WTC11 (cell line): ENCODE results near the gene TMEM253. TPM values are rescaled to one million over a fixed set of nuclear protein-coding genes. Genes with fewer than 3 reads are reported as not detected.

ENCODE experiments used
- ATAC-seq: fragments of 200-7000 bp; cut with Tn5 transposase; 2 replicates; pipeline ENCODE4 v1.10.0; 2021; ENCODE audit warnings: mild to moderate bottlenecking, moderate library complexity
- CTCF ChIA-PET: fragments of 300-600 bp; sonication (Branson Sonifier 250); formaldehyde crosslinking; loops from one replicate; lab custom pipeline; 2021; ENCODE audit warnings: antibody characterized with exemption; lab: Charles Lee
- POLR2A ChIA-PET: fragments of 350-600 bp; sonication (Branson Sonifier 250); formaldehyde crosslinking; loops from one replicate; lab custom pipeline; 2021; ENCODE audit warnings: antibody characterized with exemption; lab: Charles Lee
- DNase-seq: peaks from one replicate; pipeline ENCODE4 v3.0.0; 2021; ENCODE audit warnings: low spot score
- H3K27ac Mint-ChIP-seq: 2 replicates; pipeline ENCODE4 v1.8.0; 2021; ENCODE audit warnings: mixed read lengths
- H3K27me3 Mint-ChIP-seq: 2 replicates; pipeline ENCODE4 v1.8.0; 2021; ENCODE audit warnings: low read depth, mild to moderate bottlenecking, moderate library complexity, mixed read lengths
- H3K36me3 Mint-ChIP-seq: 2 replicates; pipeline ENCODE4 v1.8.0; 2021; ENCODE audit warnings: mixed read lengths
- H3K4me1 Mint-ChIP-seq: 2 replicates; pipeline ENCODE4 v1.8.0; 2022; ENCODE audit warnings: mixed read lengths
- H3K4me3 Mint-ChIP-seq: 2 replicates; pipeline ENCODE4 v1.8.0; 2021; ENCODE audit warnings: mild to moderate bottlenecking, moderate library complexity, mixed read lengths
- H3K9me3 Mint-ChIP-seq: 2 replicates; pipeline ENCODE4 v1.8.0; 2021; ENCODE audit warnings: mixed read lengths
- CBFB ChIP-seq: sonication (generic); formaldehyde crosslinking; IDR thresholded peaks from 2 replicates; pipeline ENCODE4 v1.8.1; 2022; ENCODE audit warnings: mild to moderate bottlenecking, low read depth, missing genetic modification reagents
- CTCF ChIP-seq: fragments of 200-600 bp; IDR thresholded peaks from 2 replicates; pipeline ENCODE4 v1.8.0; 2022; ENCODE audit warnings: antibody characterized with exemption
- FOXK1 ChIP-seq: sonication (generic); formaldehyde crosslinking; IDR thresholded peaks from 2 replicates; pipeline ENCODE4 v1.8.0; 2022; ENCODE audit warnings: mild to moderate bottlenecking, moderate library complexity, missing genetic modification reagents
- HMGA2 ChIP-seq: fragments of 250-450 bp; sonication (Bioruptor Pico); IDR thresholded peaks from 2 replicates; pipeline ENCODE4 v1.4.0; 2021; ENCODE audit warnings: mild to moderate bottlenecking, moderate library complexity
- OVOL2 ChIP-seq: fragments of 250-450 bp; sonication (Bioruptor Pico); IDR thresholded peaks from 2 replicates; pipeline ENCODE4 v1.9.0; 2021; ENCODE audit warnings: mild to moderate bottlenecking, borderline replicate concordance
- SMAD3 ChIP-seq: sonication (generic); formaldehyde crosslinking; IDR thresholded peaks from 2 replicates; pipeline ENCODE4 v1.8.0; 2022; ENCODE audit warnings: missing genetic modification reagents, mild to moderate bottlenecking, borderline replicate concordance
- SMAD4 ChIP-seq: sonication (generic); formaldehyde crosslinking; IDR thresholded peaks from 2 replicates; pipeline ENCODE4 v1.8.0; 2022; ENCODE audit warnings: mild to moderate bottlenecking, missing genetic modification reagents
- ZNF232 ChIP-seq: sonication (generic); formaldehyde crosslinking; IDR thresholded peaks from 2 replicates; pipeline ENCODE4 v1.8.0; 2022; ENCODE audit warnings: mild to moderate bottlenecking, missing genetic modification reagents
- ZSCAN18 ChIP-seq: fragments of 250-450 bp; sonication (Bioruptor Pico); IDR thresholded peaks from 2 replicates; pipeline ENCODE4 v2.1.2; 2022; ENCODE audit warnings: mild to moderate bottlenecking, moderate library complexity
- total RNA-seq: library from RNA; stranded (reverse); gene quantifications from 3 replicates; pipeline ENCODE4 v1.2.3, GENCODE V29; 2021
- TF ChIP-seq, protein P1 (sequence below): sonication (generic); formaldehyde crosslinking; IDR thresholded peaks from 2 replicates; pipeline ENCODE4 v1.8.0; 2023; ENCODE audit warnings: missing genetic modification reagents
- TF ChIP-seq, protein P2 (sequence below): sonication (generic); formaldehyde crosslinking; IDR thresholded peaks from 2 replicates; pipeline ENCODE4 v1.8.1; 2022; ENCODE audit warnings: low read depth, missing genetic modification reagents, borderline replicate concordance
- TF ChIP-seq, protein P3 (sequence below): sonication (generic); formaldehyde crosslinking; conservative IDR thresholded peaks from 2 replicates; pipeline ENCODE4 v1.8.1; 2022; ENCODE audit warnings: mild to moderate bottlenecking, missing genetic modification reagents
- TF ChIP-seq, protein P4 (sequence below): sonication (generic); formaldehyde crosslinking; IDR thresholded peaks from 2 replicates; pipeline ENCODE4 v1.8.1; 2023; ENCODE audit warnings: mild to moderate bottlenecking, missing genetic modification reagents
- TF ChIP-seq, protein P5 (sequence below): fragments of 250-450 bp; sonication (Bioruptor Pico); IDR thresholded peaks from 2 replicates; pipeline ENCODE4 v1.9.0; 2021; ENCODE audit warnings: mild to moderate bottlenecking
- TF ChIP-seq, protein P6 (sequence below): fragments of 250-450 bp; sonication (Bioruptor Pico); IDR thresholded peaks from 2 replicates; pipeline ENCODE4 v1.8.0; 2021; ENCODE audit warnings: mild to moderate bottlenecking

Gene TMEM253
- total RNA-seq, 1 experiment from 2014 or later: 1.7 TPM

- peak; percentile 85 for DNase-seq
- Mint-ChIP-seq H3K36me3 (no peaks in the 10 kb centered on the region), H3K27ac (peak overlapping the region; percentile 47; the same call in 1 of the 2 replicates), H3K4me3 (peak overlapping the region; percentile 45)
- TF ChIP-seq CTCF: peak; percentile 54
- TF ChIP-seq, protein P1, sequence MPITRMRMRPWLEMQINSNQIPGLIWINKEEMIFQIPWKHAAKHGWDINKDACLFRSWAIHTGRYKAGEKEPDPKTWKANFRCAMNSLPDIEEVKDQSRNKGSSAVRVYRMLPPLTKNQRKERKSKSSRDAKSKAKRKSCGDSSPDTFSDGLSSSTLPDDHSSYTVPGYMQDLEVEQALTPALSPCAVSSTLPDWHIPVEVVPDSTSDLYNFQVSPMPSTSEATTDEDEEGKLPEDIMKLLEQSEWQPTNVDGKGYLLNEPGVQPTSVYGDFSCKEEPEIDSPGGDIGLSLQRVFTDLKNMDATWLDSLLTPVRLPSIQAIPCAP (CRISPR knock-in tag): no peak
- TF ChIP-seq, all 79 proteins: peak for 1
- Mint-ChIP-seq H3K27me3 (no peaks in the 10 kb centered on the region), H3K4me1 (peaks cover 59% of the 10 kb centered on the region), H3K9me3 (no peaks in the 10 kb centered on the region)
- ChIA-PET POLR2A (interaction anchor here (1.8 kb wide), 1 partner anchor 35 kb away, joined by 7 read pairs; no protein-coding TSS in a partner anchor), CTCF (interaction anchor here (0.6 to 8.6 kb wide), 13 partner anchors 12 to 108 kb away, joined by 3 to 321 read pairs (median 11); partner anchors contain the start of genes ARHGEF40 and SLC39A2)
- peak; percentile 49 for ATAC-seq
Observed at GRCh38 chr14:21106498-21107282, 5.8 kb downstream of the TMEM253 start.

GRCh38 chr14:21107283-21107800, 6.5 kb downstream of the TMEM253 start:
- POLR2A ChIA-PET: interaction anchor here (1.8 kb wide), 1 partner anchor 36 kb away, joined by 7 read pairs; no protein-coding TSS in a partner anchor
- CTCF ChIA-PET: interaction anchor here (0.5 to 8.6 kb wide), 11 partner anchors 13 to 108 kb away, joined by 3 to 321 read pairs (median 5); partner anchors contain the start of genes ARHGEF40 and SLC39A2
- TF ChIP-seq, protein P2, sequence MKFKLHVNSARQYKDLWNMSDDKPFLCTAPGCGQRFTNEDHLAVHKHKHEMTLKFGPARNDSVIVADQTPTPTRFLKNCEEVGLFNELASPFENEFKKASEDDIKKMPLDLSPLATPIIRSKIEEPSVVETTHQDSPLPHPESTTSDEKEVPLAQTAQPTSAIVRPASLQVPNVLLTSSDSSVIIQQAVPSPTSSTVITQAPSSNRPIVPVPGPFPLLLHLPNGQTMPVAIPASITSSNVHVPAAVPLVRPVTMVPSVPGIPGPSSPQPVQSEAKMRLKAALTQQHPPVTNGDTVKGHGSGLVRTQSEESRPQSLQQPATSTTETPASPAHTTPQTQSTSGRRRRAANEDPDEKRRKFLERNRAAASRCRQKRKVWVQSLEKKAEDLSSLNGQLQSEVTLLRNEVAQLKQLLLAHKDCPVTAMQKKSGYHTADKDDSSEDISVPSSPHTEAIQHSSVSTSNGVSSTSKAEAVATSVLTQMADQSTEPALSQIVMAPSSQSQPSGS: no peak
- no peak for TF ChIP-seq ZNF232 (CRISPR knock-in tag)
- TF ChIP-seq FOXK1 (CRISPR knock-in tag): no peak
- no peak for TF ChIP-seq SMAD3
- no peak for TF ChIP-seq CBFB (CRISPR knock-in tag)
- TF ChIP-seq, protein P3, sequence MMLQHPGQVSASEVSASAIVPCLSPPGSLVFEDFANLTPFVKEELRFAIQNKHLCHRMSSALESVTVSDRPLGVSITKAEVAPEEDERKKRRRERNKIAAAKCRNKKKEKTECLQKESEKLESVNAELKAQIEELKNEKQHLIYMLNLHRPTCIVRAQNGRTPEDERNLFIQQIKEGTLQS (CRISPR knock-in tag): no peak
- TF ChIP-seq OVOL2 (CRISPR knock-in tag): no peak
- TF ChIP-seq ZSCAN18 (CRISPR knock-in tag): no peak
- TF ChIP-seq, protein P4, sequence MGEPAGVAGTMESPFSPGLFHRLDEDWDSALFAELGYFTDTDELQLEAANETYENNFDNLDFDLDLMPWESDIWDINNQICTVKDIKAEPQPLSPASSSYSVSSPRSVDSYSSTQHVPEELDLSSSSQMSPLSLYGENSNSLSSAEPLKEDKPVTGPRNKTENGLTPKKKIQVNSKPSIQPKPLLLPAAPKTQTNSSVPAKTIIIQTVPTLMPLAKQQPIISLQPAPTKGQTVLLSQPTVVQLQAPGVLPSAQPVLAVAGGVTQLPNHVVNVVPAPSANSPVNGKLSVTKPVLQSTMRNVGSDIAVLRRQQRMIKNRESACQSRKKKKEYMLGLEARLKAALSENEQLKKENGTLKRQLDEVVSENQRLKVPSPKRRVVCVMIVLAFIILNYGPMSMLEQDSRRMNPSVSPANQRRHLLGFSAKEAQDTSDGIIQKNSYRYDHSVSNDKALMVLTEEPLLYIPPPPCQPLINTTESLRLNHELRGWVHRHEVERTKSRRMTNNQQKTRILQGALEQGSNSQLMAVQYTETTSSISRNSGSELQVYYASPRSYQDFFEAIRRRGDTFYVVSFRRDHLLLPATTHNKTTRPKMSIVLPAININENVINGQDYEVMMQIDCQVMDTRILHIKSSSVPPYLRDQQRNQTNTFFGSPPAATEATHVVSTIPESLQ (CRISPR knock-in tag): no peak
- TF ChIP-seq, protein P5, sequence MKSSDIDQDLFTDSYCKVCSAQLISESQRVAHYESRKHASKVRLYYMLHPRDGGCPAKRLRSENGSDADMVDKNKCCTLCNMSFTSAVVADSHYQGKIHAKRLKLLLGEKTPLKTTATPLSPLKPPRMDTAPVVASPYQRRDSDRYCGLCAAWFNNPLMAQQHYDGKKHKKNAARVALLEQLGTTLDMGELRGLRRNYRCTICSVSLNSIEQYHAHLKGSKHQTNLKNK: no peak
- TF ChIP-seq HMGA2 (CRISPR knock-in tag): no peak
- TF ChIP-seq, protein P6, sequence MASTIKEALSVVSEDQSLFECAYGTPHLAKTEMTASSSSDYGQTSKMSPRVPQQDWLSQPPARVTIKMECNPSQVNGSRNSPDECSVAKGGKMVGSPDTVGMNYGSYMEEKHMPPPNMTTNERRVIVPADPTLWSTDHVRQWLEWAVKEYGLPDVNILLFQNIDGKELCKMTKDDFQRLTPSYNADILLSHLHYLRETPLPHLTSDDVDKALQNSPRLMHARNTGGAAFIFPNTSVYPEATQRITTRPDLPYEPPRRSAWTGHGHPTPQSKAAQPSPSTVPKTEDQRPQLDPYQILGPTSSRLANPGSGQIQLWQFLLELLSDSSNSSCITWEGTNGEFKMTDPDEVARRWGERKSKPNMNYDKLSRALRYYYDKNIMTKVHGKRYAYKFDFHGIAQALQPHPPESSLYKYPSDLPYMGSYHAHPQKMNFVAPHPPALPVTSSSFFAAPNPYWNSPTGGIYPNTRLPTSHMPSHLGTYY: no peak
- TF ChIP-seq SMAD4 (CRISPR knock-in tag): no peak
- Mint-ChIP-seq H3K36me3 (no peaks in the 10 kb centered on the region), H3K9me3 (no peaks in the 10 kb centered on the region), H3K4me1 (peaks cover 53% of the 10 kb centered on the region), H3K27ac (no peak overlapping the region), H3K27me3 (no peaks in the 10 kb centered on the region), H3K4me3 (no peak overlapping the region)
- ATAC-seq (no peak), DNase-seq (no peak)
